Endothelial cell of hepatic sinusoid (primary cell): Measurements from ENCODE around the gene NUP93.

Source experiments
- in situ Hi-C: cut with HindIII; loops from 2 replicates; pipeline ENCODE4 v1.10.0; 2017; ENCODE audit warnings: low sequenced_read_pairs

Gene NUP93

DNA sequence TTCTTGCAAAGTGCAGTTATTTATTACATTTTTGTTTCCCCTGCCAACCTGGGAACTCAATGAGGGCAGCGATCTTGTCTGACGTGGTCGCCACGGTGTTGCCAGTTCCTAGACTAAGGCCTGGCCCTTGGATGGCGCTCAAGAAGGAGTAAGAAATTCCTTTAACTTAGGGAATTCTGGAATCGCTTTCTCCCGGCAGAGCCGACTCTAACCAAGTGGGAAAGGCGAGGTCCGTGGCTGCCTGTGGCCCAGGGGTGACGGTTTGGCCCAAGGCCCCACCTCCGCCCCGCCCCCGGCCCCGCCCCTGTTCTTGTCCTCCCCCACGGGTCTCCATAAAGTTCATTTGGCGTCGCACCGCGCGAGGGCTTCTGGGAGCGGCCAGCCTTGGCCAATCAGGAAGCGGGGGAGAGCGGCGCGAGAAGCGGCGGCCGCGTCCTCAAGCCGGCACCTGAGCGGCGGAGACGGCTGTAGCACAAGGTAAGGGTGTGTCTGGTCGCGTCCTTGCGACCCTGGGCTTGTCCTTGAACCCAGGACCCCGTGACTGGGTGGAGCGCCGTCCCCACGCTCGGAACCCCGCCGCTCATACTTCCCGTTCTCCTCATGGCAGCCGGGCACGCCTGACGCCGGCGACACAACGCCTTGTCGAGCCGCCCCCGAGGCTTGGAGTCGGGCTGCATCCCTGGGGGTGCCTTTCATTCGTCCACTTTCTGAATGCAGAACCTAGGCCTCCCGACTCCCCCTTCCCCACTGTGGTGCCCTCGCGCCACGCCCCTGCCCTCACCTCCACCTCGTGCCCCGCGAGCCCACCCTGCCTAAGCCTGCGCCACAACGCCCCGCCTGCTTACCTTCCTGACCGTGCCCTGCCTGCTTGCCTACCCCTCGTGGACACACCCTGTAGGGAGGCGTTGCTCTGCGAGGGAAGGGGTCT, at the start of gene NUP93:
Gene NUP93 (plus strand): TSS at position 395 of the 928 bp plus-strand sequence. CDS start 18,119 bp downstream, outside the sequence.
- in situ Hi-C loops, result no loop called here

DNA sequence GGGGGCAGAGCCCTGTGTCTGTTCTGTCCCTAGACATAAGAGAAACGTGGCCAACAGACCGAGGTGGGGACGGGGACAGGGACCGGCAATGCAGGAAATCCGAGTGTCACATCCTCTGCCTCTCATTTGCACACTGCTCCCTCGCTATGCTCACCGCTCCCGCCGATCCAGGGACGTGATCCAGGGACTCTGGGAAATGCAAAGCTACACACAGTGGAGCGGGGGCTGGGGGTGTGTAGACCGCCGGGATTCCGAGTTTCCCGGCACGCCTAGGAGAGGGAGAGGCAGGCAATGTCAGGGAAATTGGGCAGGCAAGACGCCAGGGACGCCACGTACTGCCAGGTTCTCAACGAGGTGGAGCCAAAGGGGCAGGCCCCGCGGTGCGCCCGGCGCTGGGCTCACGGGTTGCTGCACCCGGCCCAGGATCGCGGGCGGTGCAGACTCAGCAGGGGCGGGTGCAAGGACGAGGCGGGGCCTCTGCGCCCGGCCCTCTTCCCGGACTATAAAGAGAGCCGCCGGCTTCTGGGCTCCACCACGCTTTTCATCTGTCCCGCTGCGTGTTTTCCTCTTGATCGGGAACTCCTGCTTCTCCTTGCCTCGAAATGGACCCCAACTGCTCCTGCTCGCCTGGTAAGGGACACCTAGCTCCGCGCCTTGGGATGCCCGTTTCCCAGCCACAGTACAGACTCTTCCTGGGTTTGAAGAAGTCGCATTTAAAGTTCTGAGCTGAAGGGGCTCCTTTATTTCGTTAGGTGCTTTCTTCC, 47.8 kb upstream of the NUP93 start, which contains the start of gene MT1X:
Gene MT1X (plus strand): TSS at position 532 of the 764 bp plus-strand sequence. CDS start 71 bp downstream, at position 603.
- in situ Hi-C loops, result no loop called here

DNA sequence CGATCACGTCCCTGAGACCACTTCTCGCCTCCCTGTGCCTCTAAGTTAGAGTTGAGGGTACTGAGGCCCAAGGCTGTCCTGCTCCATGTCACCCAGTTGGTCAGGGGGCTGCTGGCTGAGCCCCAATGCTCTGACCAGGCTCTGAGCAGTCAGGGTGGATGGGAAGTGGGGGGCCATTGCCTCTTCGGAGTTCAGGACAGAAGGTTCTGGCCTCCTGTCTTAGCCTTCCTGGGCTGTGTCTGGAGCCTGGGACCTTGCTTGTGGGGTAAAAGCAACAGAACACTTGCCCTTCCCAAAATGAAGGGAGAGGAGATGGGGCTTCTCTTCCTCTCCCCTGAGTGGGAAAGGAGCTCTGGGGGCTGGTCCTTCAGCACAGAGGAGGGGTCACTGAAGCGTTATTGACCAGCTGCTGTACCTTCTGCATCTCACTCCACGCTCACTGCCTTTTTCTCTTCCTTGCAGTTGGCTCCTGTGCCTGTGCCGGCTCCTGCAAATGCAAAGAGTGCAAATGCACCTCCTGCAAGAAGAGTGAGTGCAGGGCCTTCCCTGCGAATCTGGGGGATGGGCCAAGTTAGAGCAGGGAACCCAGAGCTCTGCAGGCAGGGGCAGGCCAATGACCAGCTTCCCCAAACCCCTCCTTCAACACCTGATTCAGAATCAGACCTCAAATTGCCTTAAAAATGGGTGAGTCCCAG, 47.1 kb upstream of the NUP93 start:
- in situ Hi-C loops, result no loop called here

DNA sequence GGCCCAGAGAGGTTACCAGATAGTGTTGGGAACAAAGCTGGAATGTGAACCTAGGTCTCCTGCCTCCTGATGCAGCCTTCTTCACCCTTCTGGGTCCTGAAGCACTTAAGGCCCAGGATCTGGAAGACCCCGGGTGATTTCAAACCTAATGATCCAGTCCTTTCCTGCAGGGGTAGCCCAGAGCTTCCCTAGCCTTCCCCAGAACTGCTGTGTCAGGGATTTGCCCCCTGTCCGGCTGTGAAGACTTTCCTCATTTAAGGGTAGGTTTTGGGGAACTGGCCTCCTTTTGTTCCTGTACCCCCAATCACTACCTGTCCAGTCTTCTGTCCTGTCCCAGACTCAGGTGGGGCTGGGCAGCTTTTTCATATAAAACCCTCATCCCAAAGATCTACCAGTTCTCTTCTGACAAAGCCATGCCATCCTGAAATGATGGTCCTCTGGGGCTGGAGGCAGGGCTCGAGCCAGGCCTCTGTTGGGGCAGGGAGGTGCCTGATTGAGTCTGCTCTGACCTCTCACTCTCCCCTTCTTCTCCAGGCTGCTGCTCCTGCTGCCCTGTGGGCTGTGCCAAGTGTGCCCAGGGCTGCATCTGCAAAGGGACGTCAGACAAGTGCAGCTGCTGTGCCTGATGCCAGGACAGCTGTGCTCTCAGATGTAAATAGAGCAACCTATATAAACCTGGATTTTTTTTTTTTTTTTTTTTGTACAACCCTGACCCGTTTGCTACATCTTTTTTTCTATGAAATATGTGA, 46.3 kb upstream of the NUP93 start:
- in situ Hi-C loops, result no loop called here

DNA sequence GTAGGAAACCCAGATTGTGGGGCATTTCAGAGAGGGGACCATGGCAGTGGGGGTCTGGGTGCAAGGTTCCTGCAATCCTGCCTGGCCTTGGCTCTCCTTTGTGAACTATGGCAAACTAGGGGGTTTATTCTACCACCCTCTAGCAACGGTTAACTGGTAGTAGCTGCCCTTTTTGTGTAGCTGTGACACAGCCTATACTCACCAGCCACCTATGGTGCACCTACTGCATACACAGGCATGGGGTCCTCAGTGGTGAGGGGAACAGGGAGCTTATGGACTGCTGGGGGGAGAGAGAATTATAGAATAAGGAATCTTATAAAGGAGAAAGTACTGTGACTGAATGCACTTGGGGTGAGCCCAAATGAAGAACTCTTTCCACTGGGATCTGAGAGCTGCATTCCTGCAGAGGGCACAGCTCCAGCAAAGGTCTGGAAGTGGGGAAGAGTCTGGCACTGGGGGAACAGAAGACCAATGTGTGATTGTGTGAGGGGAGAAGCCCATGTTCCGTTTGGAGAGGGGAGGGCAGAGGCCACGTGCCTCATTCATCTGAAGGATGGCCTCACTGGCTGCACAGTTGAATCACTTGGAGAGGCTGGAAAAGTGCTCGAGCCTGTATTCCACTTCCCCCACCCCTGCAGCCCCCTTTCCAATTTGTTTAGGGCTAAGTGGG, 45.5 kb upstream of the NUP93 start:
- in situ Hi-C loops, result no loop called here

DNA sequence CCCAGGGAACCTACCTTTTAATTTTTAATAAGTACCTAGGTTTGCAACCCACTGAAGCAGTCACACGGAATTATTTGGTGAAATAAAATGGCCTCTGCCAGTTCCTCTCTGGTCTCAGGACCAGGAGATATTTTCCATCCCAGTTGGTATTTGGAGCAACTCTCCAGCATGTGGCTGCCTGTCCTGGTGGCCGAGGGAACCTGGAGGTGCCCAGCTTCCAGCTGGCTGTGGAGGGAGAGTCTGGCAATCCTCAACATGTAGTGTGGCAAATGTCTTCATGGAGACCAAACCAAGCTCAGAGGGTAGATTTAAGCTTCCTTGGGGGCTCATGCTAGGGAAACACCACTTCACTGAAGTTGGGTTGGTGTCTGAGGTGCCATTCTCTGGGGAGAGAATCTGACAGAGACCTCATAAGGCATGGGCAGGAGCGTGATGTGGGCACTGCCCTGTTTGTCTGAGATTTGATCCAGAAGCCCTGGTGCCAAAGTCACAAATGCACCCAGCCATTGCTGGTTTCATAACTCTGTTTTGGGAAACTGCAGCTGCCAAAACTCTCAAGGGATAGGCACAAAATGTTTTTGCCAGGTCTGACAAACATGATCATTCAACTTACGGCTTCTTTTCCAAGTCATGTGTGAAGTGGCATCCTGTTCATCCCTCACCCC, 44.9 kb upstream of the NUP93 start:
- in situ Hi-C loops, result no loop called here

DNA sequence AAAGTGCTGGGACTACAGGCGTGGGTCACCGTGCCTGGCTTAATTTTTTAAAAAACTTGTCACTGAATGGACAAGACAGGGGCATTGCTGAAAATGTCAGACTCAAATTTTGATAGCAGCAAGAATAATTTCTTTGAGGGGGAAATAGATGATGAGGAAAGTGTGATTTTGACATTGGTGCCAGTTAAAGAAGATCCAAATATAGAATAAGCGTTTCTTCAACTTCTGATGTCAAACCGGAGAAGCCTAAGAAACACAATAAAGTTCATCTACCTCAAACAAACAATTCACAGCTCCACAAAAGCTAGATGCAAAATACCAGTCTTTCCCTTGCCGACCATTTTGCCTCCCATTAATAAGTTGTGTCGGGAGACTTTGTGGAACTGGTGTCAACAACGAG, 43.2 kb upstream of the NUP93 start:
- in situ Hi-C loops, result no loop called here

DNA sequence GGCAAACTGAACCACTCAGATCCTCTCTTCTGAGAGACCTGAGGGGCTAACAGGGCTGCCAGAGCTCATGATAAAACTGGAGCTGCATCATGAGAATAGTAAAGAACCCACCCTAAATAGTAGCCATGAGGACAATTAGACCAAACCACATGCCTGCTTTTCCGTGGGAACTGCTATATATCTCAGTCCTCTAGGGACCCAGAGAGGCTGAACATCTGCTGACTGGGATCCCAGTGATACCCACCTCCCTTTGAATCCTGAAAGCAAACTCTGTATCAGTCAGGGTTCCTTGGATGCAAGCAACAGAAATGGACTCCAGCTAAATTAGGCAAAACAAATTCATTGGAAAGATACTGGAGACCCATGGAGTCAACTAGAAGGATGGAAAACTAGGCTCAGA, 41.2 kb upstream of the NUP93 start:
- in situ Hi-C loops, result no loop called here

DNA sequence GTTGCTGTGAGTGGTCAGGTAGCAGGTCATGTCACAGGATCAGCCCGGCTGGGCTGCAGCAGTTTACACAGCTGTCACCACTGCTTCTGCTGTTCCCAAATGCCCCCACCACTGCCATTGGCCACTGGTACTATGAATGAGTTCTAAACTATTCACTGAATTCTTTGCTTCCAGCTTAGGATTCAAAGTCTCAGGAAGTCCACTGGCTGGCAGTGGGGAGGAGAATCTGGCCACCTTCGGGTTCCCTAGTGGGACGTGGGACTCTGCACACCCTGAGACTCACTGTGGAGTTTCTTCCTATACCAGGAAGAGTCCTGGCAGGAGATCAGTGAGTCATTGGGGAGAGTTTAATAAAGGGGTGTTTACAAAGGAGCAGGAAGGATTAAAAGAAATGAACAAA, 40.8 kb upstream of the NUP93 start:
- in situ Hi-C loops, result no loop called here

DNA sequence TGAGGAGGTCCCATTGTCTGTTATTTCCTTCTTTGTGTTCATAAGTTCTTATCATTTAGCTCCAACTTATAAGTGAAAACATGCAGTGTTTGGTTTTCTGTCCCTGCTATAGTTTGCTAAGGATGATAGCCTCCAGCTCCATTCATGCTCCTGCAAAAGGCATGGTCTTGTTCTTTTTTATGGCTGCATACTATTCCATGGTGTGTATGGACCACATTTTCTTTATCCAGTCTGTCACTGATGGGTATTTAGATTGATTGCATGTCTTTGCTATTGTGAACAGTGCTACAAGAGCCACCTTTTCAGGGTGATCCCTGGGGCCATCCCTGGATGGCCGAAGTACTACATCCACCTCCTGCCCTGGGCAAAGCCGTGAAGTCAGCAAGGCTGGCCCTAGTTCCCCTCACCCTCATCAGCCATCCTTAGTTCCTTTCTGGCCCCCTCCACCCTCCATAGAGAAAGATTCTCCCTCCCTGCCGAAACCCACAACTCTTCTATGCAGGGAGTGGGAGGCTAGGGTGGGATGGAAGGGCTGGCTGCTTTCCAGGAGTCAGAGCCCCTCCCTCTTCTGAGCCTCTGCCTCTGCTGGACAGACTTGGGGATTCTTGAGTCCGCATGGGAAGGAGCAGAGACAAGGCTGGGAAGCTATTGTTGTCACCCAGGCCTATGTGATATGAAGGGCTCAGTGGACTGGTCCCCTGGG, 39.4 kb upstream of the NUP93 start:
- in situ Hi-C loops, result no loop called here

DNA sequence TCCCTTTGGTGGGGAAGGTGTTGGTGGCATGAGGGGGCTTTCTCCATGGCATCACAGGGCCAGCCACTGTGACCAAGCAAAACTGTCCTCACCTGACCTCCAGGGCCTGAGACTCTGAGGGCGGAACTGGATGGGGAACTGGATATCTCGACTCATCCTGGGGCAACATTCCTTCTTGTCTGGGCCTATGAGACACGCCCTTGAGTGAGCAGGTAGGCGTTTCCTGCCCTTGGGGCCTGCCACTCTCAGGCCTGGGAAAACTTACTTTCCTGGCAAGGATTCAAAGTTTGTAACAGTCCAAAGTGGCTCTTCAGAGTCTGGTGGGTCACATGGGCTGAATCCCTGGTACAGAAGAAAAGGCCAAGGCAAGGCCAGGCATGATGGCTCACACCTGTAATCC, 38.0 kb upstream of the NUP93 start:
- in situ Hi-C loops, result no loop called here

DNA sequence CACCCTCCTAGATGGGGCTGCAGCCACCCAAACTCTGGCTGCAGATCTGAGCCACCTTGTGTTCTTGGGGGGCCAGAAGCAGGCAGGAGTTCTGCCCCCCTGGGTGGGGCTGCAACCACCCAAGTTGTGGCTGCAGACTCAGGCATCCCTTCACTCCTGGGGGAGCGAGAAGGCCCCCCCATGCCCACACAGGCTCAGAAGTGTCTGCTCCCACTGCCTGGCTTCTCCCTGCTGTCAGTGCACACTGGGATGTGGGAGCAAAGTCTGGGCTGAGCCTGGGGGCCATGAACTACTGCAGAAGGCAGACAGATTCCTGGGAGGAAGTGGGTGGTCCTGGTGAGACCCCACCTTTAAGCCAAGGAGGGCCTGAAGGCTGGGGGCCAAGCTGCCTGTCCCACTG, 34.7 kb upstream of the NUP93 start:
- in situ Hi-C loops, result no loop called here

DNA sequence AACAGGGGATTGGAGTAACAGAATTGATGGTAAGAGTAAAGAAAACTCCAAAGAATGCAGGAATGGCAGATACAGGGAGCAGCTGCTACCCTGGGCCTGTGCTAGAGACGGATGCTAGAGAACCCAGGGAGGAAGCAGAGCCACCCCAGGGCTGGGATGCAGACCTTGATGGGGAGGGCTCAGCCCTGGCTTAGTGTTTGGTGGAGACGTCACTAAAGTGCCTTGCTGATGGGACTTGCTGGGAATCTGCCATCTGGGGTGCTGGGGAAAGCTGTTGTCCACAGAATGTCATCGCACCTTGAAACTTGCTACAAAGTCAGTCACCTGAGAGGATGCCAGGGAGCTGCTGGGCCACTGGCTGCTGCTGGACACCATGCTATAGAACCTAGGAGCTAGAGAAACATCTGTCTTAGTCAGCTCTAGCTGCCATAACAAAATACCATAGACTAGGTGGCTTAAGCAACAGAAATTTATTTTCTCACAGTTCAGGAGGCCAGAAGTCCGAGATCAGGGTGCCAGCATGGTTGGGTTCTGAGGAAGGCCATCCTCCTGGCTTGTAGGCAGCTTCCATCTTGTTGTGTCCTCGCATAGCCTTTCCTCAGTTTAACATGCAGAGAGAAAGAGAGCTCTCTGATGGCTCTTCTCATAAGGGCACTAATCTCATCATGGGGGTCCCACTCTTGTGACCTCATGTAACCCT, 32.3 kb upstream of the NUP93 start:
- in situ Hi-C loops, result no loop called here

DNA sequence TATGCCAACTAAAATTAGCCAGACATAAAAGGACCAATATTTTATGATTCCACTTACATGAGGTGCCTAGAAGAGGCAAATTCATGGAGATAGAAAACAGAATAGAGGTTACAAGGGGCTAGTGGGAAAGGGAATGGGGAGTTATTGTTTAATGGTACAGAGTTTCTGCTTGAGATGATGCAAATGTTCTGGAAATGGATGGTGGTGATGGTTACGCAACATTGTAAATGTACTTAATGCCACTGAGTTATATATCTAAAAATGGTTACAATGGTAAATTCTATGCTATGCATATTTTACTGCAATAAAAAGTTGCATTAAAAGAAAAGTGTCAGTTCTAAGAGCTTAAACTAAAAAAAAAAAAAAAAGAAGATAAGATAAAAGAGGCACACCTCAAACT, 29.7 kb upstream of the NUP93 start:
- in situ Hi-C loops, result no loop called here

DNA sequence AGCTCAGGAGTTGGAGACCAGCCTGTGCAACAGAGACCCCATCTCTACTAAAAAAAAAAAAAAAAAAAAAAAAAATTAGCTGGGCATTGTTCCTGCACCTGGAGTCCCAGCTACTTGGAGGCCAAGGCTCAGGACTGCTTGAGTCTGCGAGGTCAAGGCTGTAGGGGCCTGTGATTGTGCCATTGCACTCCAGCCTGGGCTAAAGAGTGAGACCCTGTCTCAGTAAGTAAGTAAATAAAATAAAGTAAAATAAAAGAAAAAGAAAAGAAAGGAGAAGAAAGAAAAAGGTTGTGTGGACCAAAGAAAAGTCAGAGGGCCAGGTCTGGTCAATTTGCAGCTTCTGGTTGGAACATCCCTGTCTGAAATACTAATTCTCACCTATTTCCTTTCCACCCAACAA, 29.3 kb upstream of the NUP93 start:
- in situ Hi-C loops, result no loop called here

DNA sequence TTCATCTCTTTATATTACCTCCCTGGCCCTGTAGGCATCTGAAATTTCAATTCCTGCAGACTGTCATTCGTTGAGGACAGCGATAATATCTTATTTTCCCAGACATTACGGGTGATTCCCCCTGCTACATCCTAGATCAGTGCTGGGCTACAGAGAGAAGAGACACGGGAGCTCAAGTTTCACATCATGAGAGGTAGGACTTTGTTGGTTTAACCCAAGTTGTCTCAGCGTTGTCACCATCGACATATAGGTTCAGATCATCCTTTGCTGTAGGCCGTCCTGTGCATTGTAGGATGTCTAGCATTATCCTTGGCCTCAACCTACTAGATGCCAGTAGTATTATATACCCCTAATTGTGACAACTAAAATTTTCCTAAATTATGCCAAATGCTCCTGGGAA, 28.4 kb upstream of the NUP93 start:
- in situ Hi-C loops, result no loop called here

DNA sequence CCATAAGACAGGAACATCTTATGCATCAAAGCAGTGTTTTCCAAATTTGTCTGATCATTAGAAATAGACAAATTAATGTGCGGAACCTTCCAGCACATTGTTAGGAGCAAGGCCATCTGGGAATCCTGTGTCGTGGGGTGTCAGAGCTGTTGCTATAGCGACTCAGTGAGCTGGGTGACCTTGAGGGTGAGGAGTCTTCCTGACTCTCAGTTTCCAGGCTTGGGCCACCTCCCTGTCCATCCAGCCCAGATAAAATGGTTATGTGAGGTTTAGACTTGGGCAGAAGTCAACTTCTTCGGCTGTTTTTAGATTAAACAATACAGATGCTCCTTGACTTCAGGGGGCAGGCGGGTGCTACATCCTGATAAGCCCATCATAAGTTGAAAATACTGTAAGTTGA, 27.1 kb upstream of the NUP93 start:
- in situ Hi-C loops, result no loop called here
